Endothelial cell of umbilical vein (primary cell): ENCODE measurements around the gene SMIM9. TPM values are rescaled to one million over a fixed set of nuclear protein-coding genes. Genes with fewer than 3 reads are reported as not detected.

Experiments used
- BruUV-seq: library from RNA; stranded (reverse); fragments of 400-500 nt; replicated peaks from 2 replicates; lab custom pipeline; 2021; lab: Mats Ljungman, UMichigan
- CTCF ChIA-PET: fragments of 300-600, 350-600 bp; sonication (Branson Sonifier 250); formaldehyde crosslinking; loops from one replicate; lab custom pipeline; 2021; ENCODE audit warnings: antibody characterized with exemption, inconsistent platforms; lab: Charles Lee
- POLR2A ChIA-PET: fragments of 300-600, 350-600 bp; sonication (Branson Sonifier 250); formaldehyde crosslinking; loops from one replicate; lab custom pipeline; 2021; ENCODE audit warnings: antibody characterized with exemption, inconsistent platforms; lab: Charles Lee
- DNase-seq: peaks from one replicate; pipeline ENCODE4 v3.0.0-alpha.2; 2011; ENCODE audit warnings: low read depth, low spot score
- FAIRE-seq: peaks from 2 replicates; lab custom pipeline; 2011; peaks lifted over from hg19 to GRCh38; lab: Jason Lieb, UNC
- H2AFZ ChIP-seq: 2 replicates; pipeline ENCODE4 v1.6.0; 2012; ENCODE audit warnings: low read depth, low read length, control low read depth, inconsistent platforms
- H3K27ac ChIP-seq: 2 replicates; pipeline ENCODE4 v1.5.1; 2011; ENCODE audit warnings: low read depth, mild to moderate bottlenecking, control low read depth, low read length, moderate library complexity; ENCODE audit not compliant: insufficient read depth
- H3K27me3 ChIP-seq, 2 experiments: 2 replicates each; pipeline versions ENCODE4 v1.6.0 to v1.6.1; 2011; ENCODE audit warnings: low read length in 2 of 2, mixed read lengths in 1 of 2; ENCODE audit not compliant: control insufficient read depth in 2 of 2, insufficient read depth in 2 of 2
- H3K36me3 ChIP-seq, 2 experiments: 2 replicates in 1 of 2; 3 replicates in 1 of 2; pipeline ENCODE4 v1.5.1; 2011; ENCODE audit warnings: low read length in 2 of 2, mild to moderate bottlenecking in 1 of 2, moderate library complexity in 1 of 2; ENCODE audit not compliant: control insufficient read depth in 2 of 2, insufficient read depth in 2 of 2; ENCODE audit errors: extremely low read depth in 1 of 2
- H3K4me1 ChIP-seq: 3 replicates; pipeline ENCODE4 v1.5.1; 2011; ENCODE audit warnings: mild to moderate bottlenecking, low read length; ENCODE audit not compliant: control insufficient read depth, insufficient read depth; ENCODE audit errors: extremely low read depth
- H3K4me2 ChIP-seq: 2 replicates; pipeline ENCODE4 v1.6.1; 2011; ENCODE audit warnings: low read length, control low read depth, mixed read lengths; ENCODE audit not compliant: insufficient read depth
- H3K4me3 ChIP-seq, 3 experiments: fragments of 200-600 bp in 1 of 3; sonication (generic), shearing (Covaris generic) in 1 of 3; replicated peaks in 1 of 3; 2 replicates each; pipeline ENCODE4 v1.5.1; 2011 to 2016; ENCODE audit warnings: control low read depth in 3 of 3, low read length in 3 of 3, mild to moderate bottlenecking in 2 of 3, inconsistent platforms in 1 of 3, low read depth in 1 of 3, moderate library complexity in 1 of 3; ENCODE audit not compliant: insufficient read depth in 1 of 3
- H3K79me2 ChIP-seq: 2 replicates; pipeline ENCODE4 v1.6.0; 2012; ENCODE audit warnings: low read length, inconsistent platforms; ENCODE audit not compliant: control insufficient read depth, insufficient read depth
- H3K9ac ChIP-seq: replicated peaks from 2 replicates; pipeline ENCODE3; 2011; ENCODE audit warnings: low read length, control low read depth; ENCODE audit not compliant: insufficient read depth; ENCODE audit errors: extremely low read depth
- H3K9me1 ChIP-seq: replicated peaks from 3 replicates; pipeline ENCODE4 v1.6.0; 2011; ENCODE audit warnings: mild to moderate bottlenecking, low read length; ENCODE audit not compliant: control insufficient read depth, insufficient read depth; ENCODE audit errors: extremely low read depth
- H3K9me3 ChIP-seq: replicated peaks from 2 replicates; pipeline ENCODE4 v1.5.1; 2012; ENCODE audit warnings: low read length, inconsistent platforms; ENCODE audit not compliant: control insufficient read depth, insufficient read depth
- H4K20me1 ChIP-seq: replicated peaks from 2 replicates; pipeline ENCODE3; 2011; ENCODE audit warnings: mild to moderate bottlenecking, low read length; ENCODE audit not compliant: control insufficient read depth, insufficient read depth; ENCODE audit errors: extremely low read depth
- EZH2 ChIP-seq: IDR thresholded peaks from 2 replicates; pipeline ENCODE4 v1.6.1; 2012; ENCODE audit warnings: borderline replicate concordance, low read depth, mild to moderate bottlenecking, moderate library complexity, low read length, inconsistent platforms; ENCODE audit not compliant: severe bottlenecking
- FOS ChIP-seq: IDR thresholded peaks from 2 replicates; pipeline ENCODE4 v1.6.1; 2011; ENCODE audit warnings: mild to moderate bottlenecking, low read length, moderate library complexity, borderline replicate concordance; ENCODE audit not compliant: insufficient read depth
- GATA2 ChIP-seq: IDR thresholded peaks from 2 replicates; pipeline ENCODE4 v1.7.0; 2011; ENCODE audit warnings: low read depth, mild to moderate bottlenecking, moderate library complexity, mixed read lengths, low read length; ENCODE audit not compliant: insufficient read length, insufficient read depth
- JUN ChIP-seq: IDR thresholded peaks from 2 replicates; pipeline ENCODE4 v1.6.1; 2011; ENCODE audit warnings: borderline replicate concordance, low read depth; ENCODE audit not compliant: insufficient read length, insufficient read depth
- MYC ChIP-seq: IDR thresholded peaks from one replicate; pipeline ENCODE4 v1.6.1; 2011; ENCODE audit warnings: mild to moderate bottlenecking, low read depth, low read length
- POLR2A ChIP-seq: IDR thresholded peaks from 2 replicates; pipeline ENCODE4 v1.6.1; 2012; ENCODE audit warnings: low read depth, mild to moderate bottlenecking, control low read depth, low read length
- POLR2AphosphoS5 ChIP-seq: IDR thresholded peaks from 2 replicates; pipeline ENCODE4 v1.6.1; 2012; ENCODE audit warnings: low read depth, mild to moderate bottlenecking, control low read depth, low read length, moderate library complexity; ENCODE audit not compliant: insufficient read depth
- dilution Hi-C: fragments of 300-500 bp; cut with MboI; formaldehyde crosslinking; loops from one replicate; pipeline ENCODE4 v1.15.0; 2019; ENCODE audit warnings: low sequenced_read_pairs; ENCODE audit not compliant: extremely low pct_ligation_motif_present
- intact Hi-C: fragments of 100-400 bp; cut with micrococcal nuclease; formaldehyde crosslinking; loops from one replicate; pipeline ENCODE4 v1.10.0; 2022
- polyA plus RNA-seq, 4 experiments: library from polyadenylated mRNA; depleted of rRNA in 3 of 4; stranded (reverse) in 3 of 4; unstranded in 1 of 4; fragments of >200 nt; gene quantifications; 2 replicates each; pipeline versions ENCODE4 v1.2.1 to v1.2.3, GENCODE V29; 2011 to 2012; ENCODE audit warnings: missing spikeins in 1 of 4
- total RNA-seq: library from RNA; stranded (reverse); gene quantifications from 2 replicates; pipeline ENCODE4 v1.2.3, GENCODE V29; 2021
- TF ChIP-seq, protein P1 (sequence below), 2 donors: IDR thresholded peaks; 1 replicate in 1 of 2; 2 replicates in 1 of 2; pipeline ENCODE4 v1.5.1; 2011; ENCODE audit warnings: low read length in 2 of 2, mild to moderate bottlenecking in 2 of 2, moderate library complexity in 2 of 2, control low read depth in 1 of 2, inconsistent platforms in 1 of 2, low read depth in 1 of 2; ENCODE audit not compliant: insufficient read depth in 1 of 2; ENCODE audit errors: extremely low read depth in 1 of 2
- TF ChIP-seq, protein P2 (sequence below): IDR thresholded peaks from 2 replicates; pipeline ENCODE4 v1.6.1; 2011; ENCODE audit not compliant: insufficient read depth, insufficient read length

Gene SMIM9
- total and polyA plus RNA-seq, 2 donors (not counting 3 experiments of a cell fraction or from before 2014, with no cell fraction given): not detected

DNA sequence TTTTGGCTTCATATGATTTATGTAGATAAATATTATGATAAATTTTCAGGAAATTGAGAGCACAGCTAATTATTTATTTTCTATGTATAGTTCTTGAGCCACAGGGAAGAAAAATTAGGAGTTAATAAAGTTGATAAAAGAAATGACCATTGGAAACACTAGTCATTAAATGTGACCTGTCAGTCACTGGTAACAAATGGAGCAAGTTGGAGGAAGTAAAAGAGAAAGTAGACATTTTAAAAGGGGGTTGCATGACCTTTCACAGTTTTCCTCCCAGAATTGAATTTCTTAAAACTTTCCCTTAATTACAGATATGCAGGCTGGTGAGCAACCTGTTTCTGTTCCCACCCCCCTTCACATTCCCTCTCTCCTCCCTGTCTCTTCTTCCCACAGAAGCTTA is 5.3 kb downstream of the SMIM9 start:
- POLR2A ChIA-PET: no interaction called here
- Histone ChIP-seq H3K4me3 (no peak overlapping the region), H3K79me2 (no peaks in the 10 kb centered on the region), H4K20me1 (no peaks in the 10 kb centered on the region), H3K27ac (no peak overlapping the region), H3K36me3 (no peaks in the 10 kb centered on the region), H3K9me3 (no peaks in the 10 kb centered on the region), H3K9me1 (no peaks in the 10 kb centered on the region), H3K4me1 (no peaks in the 10 kb centered on the region), H3K27me3 (peaks cover 1 to 4% of the 10 kb centered on the region in 2 experiments), H3K4me2 (no peak overlapping the region), H2AFZ (no peak overlapping the region), H3K9ac (no peak overlapping the region)
- CTCF ChIA-PET: no interaction called here
- DNase-seq (no peak), FAIRE-seq (no peak)
- intact Hi-C loops (no loop called here), dilution Hi-C loops (no loop called here)
- TF ChIP-seq GATA2 (no peak), JUN (no peak), MYC (no peak), FOS (no peak), POLR2AphosphoS5 (no peak), POLR2A (no peak), EZH2 (no peak)
- TF ChIP-seq, protein P1, sequence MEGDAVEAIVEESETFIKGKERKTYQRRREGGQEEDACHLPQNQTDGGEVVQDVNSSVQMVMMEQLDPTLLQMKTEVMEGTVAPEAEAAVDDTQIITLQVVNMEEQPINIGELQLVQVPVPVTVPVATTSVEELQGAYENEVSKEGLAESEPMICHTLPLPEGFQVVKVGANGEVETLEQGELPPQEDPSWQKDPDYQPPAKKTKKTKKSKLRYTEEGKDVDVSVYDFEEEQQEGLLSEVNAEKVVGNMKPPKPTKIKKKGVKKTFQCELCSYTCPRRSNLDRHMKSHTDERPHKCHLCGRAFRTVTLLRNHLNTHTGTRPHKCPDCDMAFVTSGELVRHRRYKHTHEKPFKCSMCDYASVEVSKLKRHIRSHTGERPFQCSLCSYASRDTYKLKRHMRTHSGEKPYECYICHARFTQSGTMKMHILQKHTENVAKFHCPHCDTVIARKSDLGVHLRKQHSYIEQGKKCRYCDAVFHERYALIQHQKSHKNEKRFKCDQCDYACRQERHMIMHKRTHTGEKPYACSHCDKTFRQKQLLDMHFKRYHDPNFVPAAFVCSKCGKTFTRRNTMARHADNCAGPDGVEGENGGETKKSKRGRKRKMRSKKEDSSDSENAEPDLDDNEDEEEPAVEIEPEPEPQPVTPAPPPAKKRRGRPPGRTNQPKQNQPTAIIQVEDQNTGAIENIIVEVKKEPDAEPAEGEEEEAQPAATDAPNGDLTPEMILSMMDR (IDR thresholded peaks at IDR 0.05; ENCODE audit: extremely low read depth in 1 of 2, insufficient read depth in 1 of 2, low read depth in 1 of 2, low read length in 2 of 2): no peak
- TF ChIP-seq, protein P2, sequence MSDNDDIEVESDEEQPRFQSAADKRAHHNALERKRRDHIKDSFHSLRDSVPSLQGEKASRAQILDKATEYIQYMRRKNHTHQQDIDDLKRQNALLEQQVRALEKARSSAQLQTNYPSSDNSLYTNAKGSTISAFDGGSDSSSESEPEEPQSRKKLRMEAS: no peak
- no TSS peak for BruUV-seq
